Measurements from ENCODE around the gene LATS2.

The LATS2 gene

GRCh38 chr13:21078501-21078900, 17.1 kb upstream of the LATS2 start:
- ATAC-seq, result peak; percentile 7; the same call in 2 of the 3 replicates
- TF ChIP-seq BACH2 (CRISPR knock-in tag; IDR thresholded peaks at IDR 0.05; ENCODE audit: borderline replicate concordance), result no peak

- TF ChIP-seq CSRNP3 (CRISPR knock-in tag; IDR thresholded peaks at IDR 0.05) (no peak), POU6F1 (CRISPR knock-in tag; IDR thresholded peaks at IDR 0.05; ENCODE audit: borderline replicate concordance, low read depth) (no peak), SNAI2 (CRISPR knock-in tag; IDR thresholded peaks at IDR 0.05) (no peak), ZC3H10 (CRISPR knock-in tag; IDR thresholded peaks at IDR 0.05) (no peak), BACH2 (CRISPR knock-in tag; IDR thresholded peaks at IDR 0.05; ENCODE audit: borderline replicate concordance) (no peak), ISL1 (CRISPR knock-in tag; IDR thresholded peaks at IDR 0.05) (no peak), TCF4 (CRISPR knock-in tag; IDR thresholded peaks at IDR 0.05; ENCODE audit: borderline replicate concordance) (no peak), ZNF70 (CRISPR knock-in tag; IDR thresholded peaks at IDR 0.05) (no peak)
Measured at GRCh38 chr13:21077788-21078353, 16.5 kb upstream of the LATS2 start.

DNA sequence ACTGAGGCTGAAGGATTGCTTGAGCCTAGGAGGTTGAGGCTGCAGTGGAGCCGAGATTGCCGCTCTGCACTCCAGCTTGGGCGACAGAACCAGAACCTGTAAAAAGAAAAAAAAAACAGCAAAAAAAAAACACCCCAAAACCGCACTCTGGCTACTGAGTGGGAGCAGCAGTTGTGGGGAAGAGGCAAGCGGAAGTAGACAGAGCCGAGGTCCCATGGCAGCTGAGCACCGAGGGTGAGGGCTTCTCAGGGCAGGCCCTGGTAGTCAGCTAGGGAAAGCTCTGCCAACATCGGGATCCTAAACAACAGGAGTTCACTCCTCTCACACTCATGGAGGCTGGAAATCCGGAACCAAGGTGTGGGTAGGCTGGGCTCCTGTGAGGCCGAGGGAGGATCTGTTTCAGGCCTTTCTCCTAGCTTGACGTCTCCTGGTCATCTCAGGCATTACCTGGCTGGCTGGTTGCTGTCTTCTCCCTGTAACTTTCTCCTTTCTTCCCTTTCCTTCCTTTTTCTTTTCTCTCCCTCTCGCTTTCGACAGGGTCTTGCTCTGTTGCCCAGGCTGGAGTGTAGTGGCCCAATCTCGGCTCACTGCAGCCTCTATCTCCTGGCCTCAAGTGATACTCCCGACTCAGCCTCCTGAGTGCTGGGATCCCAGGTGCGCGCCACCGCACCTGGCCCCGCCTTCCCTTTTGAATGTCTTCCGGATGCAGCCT, 15.8 kb upstream of the LATS2 start:
- no peak for TF ChIP-seq TOX (CRISPR knock-in tag; IDR thresholded peaks at IDR 0.05; ENCODE audit: borderline replicate concordance)
- TF ChIP-seq, protein P1, sequence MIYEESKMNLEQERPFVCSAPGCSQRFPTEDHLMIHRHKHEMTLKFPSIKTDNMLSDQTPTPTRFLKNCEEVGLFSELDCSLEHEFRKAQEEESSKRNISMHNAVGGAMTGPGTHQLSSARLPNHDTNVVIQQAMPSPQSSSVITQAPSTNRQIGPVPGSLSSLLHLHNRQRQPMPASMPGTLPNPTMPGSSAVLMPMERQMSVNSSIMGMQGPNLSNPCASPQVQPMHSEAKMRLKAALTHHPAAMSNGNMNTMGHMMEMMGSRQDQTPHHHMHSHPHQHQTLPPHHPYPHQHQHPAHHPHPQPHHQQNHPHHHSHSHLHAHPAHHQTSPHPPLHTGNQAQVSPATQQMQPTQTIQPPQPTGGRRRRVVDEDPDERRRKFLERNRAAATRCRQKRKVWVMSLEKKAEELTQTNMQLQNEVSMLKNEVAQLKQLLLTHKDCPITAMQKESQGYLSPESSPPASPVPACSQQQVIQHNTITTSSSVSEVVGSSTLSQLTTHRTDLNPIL (CRISPR knock-in tag; IDR thresholded peaks at IDR 0.05; ENCODE audit: low read depth), result no peak
- no peak for TF ChIP-seq TCF4 (CRISPR knock-in tag; IDR thresholded peaks at IDR 0.05; ENCODE audit: borderline replicate concordance)
- TF ChIP-seq ZNF565 (CRISPR knock-in tag; conservative IDR thresholded peaks at IDR 0.05; ENCODE audit: low read depth), result no peak
- TF ChIP-seq ZNF8 (CRISPR knock-in tag; IDR thresholded peaks at IDR 0.05), result no peak
- no peak for TF ChIP-seq ZC3H10 (CRISPR knock-in tag; IDR thresholded peaks at IDR 0.05)
- no peak for TF ChIP-seq PPARA (CRISPR knock-in tag; IDR thresholded peaks at IDR 0.05; ENCODE audit: borderline replicate concordance)
- TF ChIP-seq BACH2 (CRISPR knock-in tag; IDR thresholded peaks at IDR 0.05; ENCODE audit: borderline replicate concordance), result no peak
- no peak for TF ChIP-seq GLIS3 (CRISPR knock-in tag; IDR thresholded peaks at IDR 0.05)
- TF ChIP-seq ESRRG (CRISPR knock-in tag; IDR thresholded peaks at IDR 0.05), result no peak
- TF ChIP-seq RARB (CRISPR knock-in tag; IDR thresholded peaks at IDR 0.05), result no peak
- no peak for TF ChIP-seq SNAI2 (CRISPR knock-in tag; IDR thresholded peaks at IDR 0.05)
- no peak for TF ChIP-seq OSR1 (CRISPR knock-in tag; IDR thresholded peaks at IDR 0.05)
- TF ChIP-seq CSDC2 (CRISPR knock-in tag; IDR thresholded peaks at IDR 0.05), result no peak
- TF ChIP-seq ZFP30 (CRISPR knock-in tag; IDR thresholded peaks at IDR 0.05), result no peak
- TF ChIP-seq POU6F1 (CRISPR knock-in tag; IDR thresholded peaks at IDR 0.05; ENCODE audit: borderline replicate concordance, low read depth), result no peak
- TF ChIP-seq ZNF70 (CRISPR knock-in tag; IDR thresholded peaks at IDR 0.05), result no peak
- no peak for TF ChIP-seq CSRNP3 (CRISPR knock-in tag; IDR thresholded peaks at IDR 0.05)
- TF ChIP-seq, protein P2, sequence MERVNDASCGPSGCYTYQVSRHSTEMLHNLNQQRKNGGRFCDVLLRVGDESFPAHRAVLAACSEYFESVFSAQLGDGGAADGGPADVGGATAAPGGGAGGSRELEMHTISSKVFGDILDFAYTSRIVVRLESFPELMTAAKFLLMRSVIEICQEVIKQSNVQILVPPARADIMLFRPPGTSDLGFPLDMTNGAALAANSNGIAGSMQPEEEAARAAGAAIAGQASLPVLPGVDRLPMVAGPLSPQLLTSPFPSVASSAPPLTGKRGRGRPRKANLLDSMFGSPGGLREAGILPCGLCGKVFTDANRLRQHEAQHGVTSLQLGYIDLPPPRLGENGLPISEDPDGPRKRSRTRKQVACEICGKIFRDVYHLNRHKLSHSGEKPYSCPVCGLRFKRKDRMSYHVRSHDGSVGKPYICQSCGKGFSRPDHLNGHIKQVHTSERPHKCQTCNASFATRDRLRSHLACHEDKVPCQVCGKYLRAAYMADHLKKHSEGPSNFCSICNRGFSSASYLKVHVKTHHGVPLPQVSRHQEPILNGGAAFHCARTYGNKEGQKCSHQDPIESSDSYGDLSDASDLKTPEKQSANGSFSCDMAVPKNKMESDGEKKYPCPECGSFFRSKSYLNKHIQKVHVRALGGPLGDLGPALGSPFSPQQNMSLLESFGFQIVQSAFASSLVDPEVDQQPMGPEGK (CRISPR knock-in tag; IDR thresholded peaks at IDR 0.05; ENCODE audit: borderline replicate concordance), result no peak
- no peak for TF ChIP-seq TSHZ2 (CRISPR knock-in tag; IDR thresholded peaks at IDR 0.05)
- ATAC-seq, result no peak

More at GRCh38 chr13:21077788-21078353, 16.5 kb upstream of the LATS2 start:
- no peak for ATAC-seq

Data from SK-N-SH treated with all-trans-retinoic acid at 6 μM for 48 hours (cell line).